Pancreas (tissue), 10 donors: ENCODE measurements around the gene CABP5. TPM values are rescaled to one million over a fixed set of nuclear protein-coding genes. Genes with fewer than 3 reads are reported as not detected.
"Not testable (repeated sequence)": the region's sequence is repeated elsewhere in the genome, so short reads cannot be mapped to it uniquely, and the experiment has no call there.

Experiments
- ATAC-seq, 4 donors: fragments of 200-7000 bp; cut with Tn5 transposase; one replicate each; pipeline versions ENCODE4 v1.8.0 to v1.9.1; 2020; ENCODE audit warnings: mild to moderate bottlenecking in 4 of 4, moderate library complexity in 4 of 4
- DNase-seq, 6 donors: peaks; one replicate each; pipeline ENCODE4 v3.0.0-alpha.2; 2020
- FAIRE-seq: peaks from 2 replicates; lab custom pipeline; 2012; peaks lifted over from hg19 to GRCh38; lab: Jason Lieb, UNC
- H3K27ac ChIP-seq, 4 donors: fragments of 200-600 bp; sonication (generic); 1 replicate in 3 of 4; 2 replicates in 1 of 4; pipeline versions ENCODE4 v1.5.0 to v1.8.0; 2020
- H3K27me3 ChIP-seq, 4 donors: fragments of 200-600 bp; one replicate each; pipeline ENCODE4 v1.8.0; 2021
- H3K36me3 ChIP-seq, 3 donors: fragments of 200-600 bp; sonication (generic) in 1 of 3; one replicate each; pipeline versions ENCODE4 v1.5.0 to v1.8.0; 2020 to 2021
- H3K4me1 ChIP-seq, 3 donors: fragments of 200-600 bp; one replicate each; pipeline ENCODE4 v1.8.0; 2021
- H3K4me3 ChIP-seq, 4 donors: fragments of 200-600 bp; sonication (generic) in 2 of 4; one replicate each; pipeline versions ENCODE4 v1.5.0 to v1.8.0; 2020 to 2021
- H3K9me3 ChIP-seq, 4 donors: fragments of 200-600 bp; one replicate each; pipeline ENCODE4 v1.8.0; 2021
- WGBS, 2 donors: extraction: QIAGEN DNeasy Blood & Tissue Kit; methylation state at CpG; one replicate each; pipeline ENCODE4 v1.1.7; 2013; 5-methylcytosine and 5-hydroxymethylcytosine counted together
- intact Hi-C, 3 donors: fragments of 100-400 bp; cut with DNase I; formaldehyde crosslinking; loops; one replicate each; pipeline versions ENCODE4 v1.11.1 to v1.14.2; 2022
- polyA plus RNA-seq, 2 donors: library from polyadenylated mRNA; stranded (reverse); fragments of 200-250 nt; gene quantifications; one replicate each; pipeline ENCODE4 v1.2.3, GENCODE V29; 2013
- total RNA-seq, 6 donors: library from RNA; stranded (reverse); fragmentation: NEBNext Ultra II Directional in 4 of 6; extraction: Animal tissue kit (Norgen Biotek cat#: 25700) in 4 of 6; gene quantifications; one replicate each; pipeline versions ENCODE4 v1.2.1 to v1.2.4, GENCODE V29; 2021 to 2023
- TF ChIP-seq, protein P1 (sequence below), 4 donors: fragments of 200-600 bp; sonication (generic) in 3 of 4; IDR thresholded peaks; one replicate each; pipeline versions ENCODE4 v1.5.0 to v1.8.0; 2021; ENCODE audit warnings: antibody characterized with exemption in 4 of 4
- donor health status: healthy with polysubstance abuse.
- donor health status: DM: no; HTN: no; CAD: no; lungs with moderate emphysema.
- donor health status: DM: no; HTN: no; CAD: no.
- donor health status: control.
- donor health status: control.
- donor health status: Bipolar disorder and iron deficiency.
- donor health status: DM: yes; HTN: yes; CAD: no.
- donor health status: DM: no; HTN: no; CAD: no.
- donor health status: DM: no; HTN: no; CAD: no.
- donor health status: DM: yes; HTN: yes; CAD: no.

CABP5 gene
- total and polyA plus RNA-seq, 8 donors = not detected

DNA sequence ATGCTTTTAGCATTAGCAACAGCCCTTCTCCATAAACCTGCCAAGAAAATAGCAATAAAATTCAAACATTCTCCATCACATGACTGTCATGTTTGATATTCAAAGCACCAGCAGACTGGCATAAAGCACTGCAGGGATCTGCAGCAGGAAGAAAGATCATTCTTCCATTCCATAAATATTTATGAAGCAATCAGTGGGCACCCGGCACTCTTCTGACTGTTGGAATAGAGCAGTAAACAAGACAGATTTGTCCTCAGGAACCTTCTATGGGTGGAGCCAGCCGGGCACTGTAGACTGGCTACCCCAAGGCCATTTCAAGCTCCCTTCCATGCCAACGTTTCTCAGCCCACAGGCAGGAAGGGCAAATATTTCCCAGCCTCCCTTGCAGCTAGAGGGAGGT lies 41.2 kb upstream of the CABP5 start:
- WGBS, 2 donors = 22 to 30% methylated on average over 3 of the region's 3 CpGs
- Histone ChIP-seq H3K36me3 (no peaks in the 10 kb centered on the region), H3K9me3 (no peaks in the 10 kb centered on the region), H3K4me1 (no peaks in the 10 kb centered on the region), H3K27ac (no peak overlapping the region), H3K27me3 (no peaks in the 10 kb centered on the region), H3K4me3 (no peak overlapping the region)
- no peak for ATAC-seq
- FAIRE-seq = no peak
- TF ChIP-seq, protein P1, sequence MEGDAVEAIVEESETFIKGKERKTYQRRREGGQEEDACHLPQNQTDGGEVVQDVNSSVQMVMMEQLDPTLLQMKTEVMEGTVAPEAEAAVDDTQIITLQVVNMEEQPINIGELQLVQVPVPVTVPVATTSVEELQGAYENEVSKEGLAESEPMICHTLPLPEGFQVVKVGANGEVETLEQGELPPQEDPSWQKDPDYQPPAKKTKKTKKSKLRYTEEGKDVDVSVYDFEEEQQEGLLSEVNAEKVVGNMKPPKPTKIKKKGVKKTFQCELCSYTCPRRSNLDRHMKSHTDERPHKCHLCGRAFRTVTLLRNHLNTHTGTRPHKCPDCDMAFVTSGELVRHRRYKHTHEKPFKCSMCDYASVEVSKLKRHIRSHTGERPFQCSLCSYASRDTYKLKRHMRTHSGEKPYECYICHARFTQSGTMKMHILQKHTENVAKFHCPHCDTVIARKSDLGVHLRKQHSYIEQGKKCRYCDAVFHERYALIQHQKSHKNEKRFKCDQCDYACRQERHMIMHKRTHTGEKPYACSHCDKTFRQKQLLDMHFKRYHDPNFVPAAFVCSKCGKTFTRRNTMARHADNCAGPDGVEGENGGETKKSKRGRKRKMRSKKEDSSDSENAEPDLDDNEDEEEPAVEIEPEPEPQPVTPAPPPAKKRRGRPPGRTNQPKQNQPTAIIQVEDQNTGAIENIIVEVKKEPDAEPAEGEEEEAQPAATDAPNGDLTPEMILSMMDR (IDR thresholded peaks at IDR 0.05) = no peak
- DNase-seq = no peak
- intact Hi-C loops = no loop called here

DNA sequence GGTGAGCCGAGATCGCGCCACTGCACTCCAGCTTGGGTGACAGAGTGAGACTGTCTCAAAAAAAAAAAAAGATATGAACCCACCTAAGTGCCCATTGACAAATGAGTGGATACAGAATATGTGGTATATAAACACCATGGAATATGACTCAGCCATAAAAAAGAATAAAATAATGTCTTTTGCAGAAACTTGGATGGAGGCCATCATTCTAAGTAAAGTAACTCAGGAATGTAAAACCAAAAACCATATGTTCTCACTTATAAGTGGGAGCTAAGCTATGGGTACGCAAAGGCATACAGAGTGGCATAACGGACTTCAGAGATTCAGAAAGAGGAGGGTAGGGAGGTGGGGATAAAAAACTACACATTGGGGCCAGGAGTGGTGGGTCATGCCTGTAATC lies 37.2 kb upstream of the CABP5 start:
- Histone ChIP-seq H3K27ac (no peak overlapping the region), H3K27me3 (no peaks in the 10 kb centered on the region), H3K4me1 (no peaks in the 10 kb centered on the region), H3K9me3 (no peaks in the 10 kb centered on the region), H3K4me3 (no peak overlapping the region), H3K36me3 (no peaks in the 10 kb centered on the region)
- 89% methylated on average over 5 of the region's 5 CpGs for WGBS, 2 donors
- intact Hi-C loops = no loop called here
- FAIRE-seq = no peak
- no peak for ATAC-seq
- DNase-seq = no peak
- TF ChIP-seq, protein P1 (IDR thresholded peaks at IDR 0.05) = no peak

DNA sequence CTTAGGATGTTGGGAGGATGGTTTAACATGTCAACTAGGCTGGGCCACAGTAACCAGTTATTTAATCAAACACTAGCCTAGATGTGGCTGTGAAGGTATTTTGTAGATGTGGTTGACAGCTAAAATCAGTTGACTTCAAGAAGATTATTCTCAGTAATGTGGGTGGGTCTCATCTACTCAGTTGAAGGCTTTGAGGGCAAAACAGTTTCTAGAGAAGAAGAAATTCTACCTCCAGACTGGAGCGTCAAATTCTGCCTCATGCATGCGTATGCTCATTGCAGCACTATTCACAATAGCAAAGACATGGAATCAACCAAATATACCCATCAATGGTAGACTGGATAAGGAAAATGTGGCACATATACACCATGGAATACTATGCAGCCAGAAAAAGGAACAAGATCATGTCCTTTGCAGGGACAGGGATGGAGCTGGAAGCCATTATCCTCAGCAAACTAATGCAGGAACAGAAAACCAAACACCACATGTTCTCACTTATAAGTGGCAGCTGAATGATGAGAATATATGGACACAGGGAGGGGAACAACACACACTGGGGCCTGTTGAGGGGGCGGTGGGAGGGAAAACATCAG lies 26.4 kb upstream of the CABP5 start:
- H3K4me3 ChIP-seq, intact Hi-C loops, ATAC-seq, H3K4me1 ChIP-seq, H3K9me3 ChIP-seq, H3K27me3 ChIP-seq, FAIRE-seq, H3K27ac ChIP-seq, DNase-seq, H3K36me3 ChIP-seq: not testable (repeated sequence)
- 82 to 92% methylated on average over 3 of the region's 3 CpGs for WGBS, 2 donors

DNA sequence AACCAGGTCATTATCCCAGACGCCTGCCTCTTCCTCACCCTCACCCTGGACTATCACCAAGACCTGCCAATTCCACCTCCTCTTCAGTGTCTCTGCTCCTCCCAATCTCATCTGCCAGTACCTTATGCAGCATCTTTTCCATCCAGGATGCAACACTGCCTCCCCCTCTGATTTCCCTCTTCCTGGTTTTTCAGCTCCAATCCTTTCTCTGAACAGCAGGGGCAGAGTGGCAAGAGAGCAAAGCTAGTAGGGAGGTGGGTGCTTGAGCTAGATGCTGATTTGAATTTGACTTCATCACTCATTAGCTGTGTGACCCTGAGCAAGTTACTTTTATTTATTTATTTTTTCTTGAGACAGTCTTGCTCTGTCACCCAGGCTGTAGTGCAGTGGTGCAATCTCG lies 25.6 kb upstream of the CABP5 start:
- H3K9me3 ChIP-seq = no peaks in the 10 kb centered on the region
- no peak for ATAC-seq
- DNase-seq = no peak
- TF ChIP-seq, protein P1 (IDR thresholded peaks at IDR 0.05) = no peak
- no peaks in the 10 kb centered on the region for H3K27me3 ChIP-seq
- FAIRE-seq = no peak
- 53 to 65% methylated on average over 2 of the region's 2 CpGs for WGBS, 2 donors
- no peak overlapping the region for H3K4me3 ChIP-seq
- H3K27ac ChIP-seq = no peak overlapping the region
- intact Hi-C loops = loop anchor here in 1 of 3 donors (2.0 kb wide), 1 partner anchor 21 kb away; no protein-coding TSS in a partner anchor
- no peaks in the 10 kb centered on the region for H3K4me1 ChIP-seq
- H3K36me3 ChIP-seq = no peaks in the 10 kb centered on the region

DNA sequence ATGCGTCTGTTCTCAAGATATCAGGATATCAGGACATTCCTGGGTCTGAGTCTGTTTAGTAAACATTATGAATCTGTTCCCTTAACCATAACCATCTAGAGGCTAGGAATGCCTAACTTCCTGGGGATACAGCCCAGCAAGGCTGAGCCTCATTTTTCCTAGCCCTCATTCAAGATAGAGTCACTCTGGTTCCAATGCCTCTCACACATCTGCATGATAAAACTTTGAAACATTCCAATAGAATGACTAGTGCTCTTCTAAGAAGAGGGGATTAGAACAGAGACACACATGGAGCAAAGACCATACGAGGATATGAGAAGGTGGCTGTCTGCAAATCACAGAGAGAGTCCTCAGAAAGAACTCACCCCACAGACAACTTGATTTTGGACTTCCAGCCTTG lies 20.6 kb upstream of the CABP5 start:
- FAIRE-seq (no peak), ATAC-seq (no peak), DNase-seq (no peak)
- Histone ChIP-seq H3K36me3 (no peaks in the 10 kb centered on the region), H3K27me3 (no peaks in the 10 kb centered on the region), H3K4me3 (no peak overlapping the region), H3K27ac (no peak overlapping the region), H3K9me3 (no peaks in the 10 kb centered on the region), H3K4me1 (no peaks in the 10 kb centered on the region)
- WGBS, 2 donors = 71 to 73% methylated on average over 2 of the region's 2 CpGs
- TF ChIP-seq, protein P1 (IDR thresholded peaks at IDR 0.05) = no peak
- intact Hi-C loops = no loop called here
